ENCODE data around the gene GTSF1L.

DNA sequence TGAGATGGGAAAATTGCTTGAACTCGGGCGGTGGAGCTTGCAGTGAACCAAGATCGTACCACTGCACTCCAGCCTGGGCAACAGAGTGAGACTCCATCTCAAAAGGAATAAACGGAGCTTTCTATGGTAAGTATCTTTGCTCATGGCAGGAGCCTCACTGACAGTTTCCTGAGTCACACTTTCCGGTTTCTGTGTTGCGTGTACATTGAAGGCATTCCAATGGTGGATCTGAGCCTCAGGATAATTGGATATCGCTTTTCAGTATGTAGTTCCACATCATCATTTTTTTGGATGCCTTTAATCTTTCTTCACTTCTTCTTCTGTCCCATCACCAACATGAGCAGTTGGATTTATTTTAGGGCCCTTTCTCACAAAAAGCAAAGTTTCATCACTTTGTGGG, 28.6 kb upstream of the GTSF1L start:
- TF ChIP-seq FOS (IDR thresholded peaks at IDR 0.05; ENCODE audit: low read depth, low read length) (no peak), MXI1 (IDR thresholded peaks at IDR 0.05; ENCODE audit: borderline replicate concordance, low read depth, low read length) (no peak), RFX5 (IDR thresholded peaks at IDR 0.05; ENCODE audit: low read depth, low read length) (no peak)
- TF ChIP-seq, protein P1, sequence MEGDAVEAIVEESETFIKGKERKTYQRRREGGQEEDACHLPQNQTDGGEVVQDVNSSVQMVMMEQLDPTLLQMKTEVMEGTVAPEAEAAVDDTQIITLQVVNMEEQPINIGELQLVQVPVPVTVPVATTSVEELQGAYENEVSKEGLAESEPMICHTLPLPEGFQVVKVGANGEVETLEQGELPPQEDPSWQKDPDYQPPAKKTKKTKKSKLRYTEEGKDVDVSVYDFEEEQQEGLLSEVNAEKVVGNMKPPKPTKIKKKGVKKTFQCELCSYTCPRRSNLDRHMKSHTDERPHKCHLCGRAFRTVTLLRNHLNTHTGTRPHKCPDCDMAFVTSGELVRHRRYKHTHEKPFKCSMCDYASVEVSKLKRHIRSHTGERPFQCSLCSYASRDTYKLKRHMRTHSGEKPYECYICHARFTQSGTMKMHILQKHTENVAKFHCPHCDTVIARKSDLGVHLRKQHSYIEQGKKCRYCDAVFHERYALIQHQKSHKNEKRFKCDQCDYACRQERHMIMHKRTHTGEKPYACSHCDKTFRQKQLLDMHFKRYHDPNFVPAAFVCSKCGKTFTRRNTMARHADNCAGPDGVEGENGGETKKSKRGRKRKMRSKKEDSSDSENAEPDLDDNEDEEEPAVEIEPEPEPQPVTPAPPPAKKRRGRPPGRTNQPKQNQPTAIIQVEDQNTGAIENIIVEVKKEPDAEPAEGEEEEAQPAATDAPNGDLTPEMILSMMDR (conservative IDR thresholded peaks at IDR 0.05; ENCODE audit: low read depth, low read length): no peak

Data from IMR-90 (cell line).